ENCODE data around the gene PES1. TPM values are rescaled to one million over a fixed set of nuclear protein-coding genes. Genes with fewer than 3 reads are reported as not detected.
"Not testable (repeated sequence)": the region's sequence is repeated elsewhere in the genome, so short reads cannot be mapped to it uniquely, and the experiment has no call there.

PES1 gene
- total RNA-seq, 1 donor from 2014 or later, result 73.5 TPM

DNA sequence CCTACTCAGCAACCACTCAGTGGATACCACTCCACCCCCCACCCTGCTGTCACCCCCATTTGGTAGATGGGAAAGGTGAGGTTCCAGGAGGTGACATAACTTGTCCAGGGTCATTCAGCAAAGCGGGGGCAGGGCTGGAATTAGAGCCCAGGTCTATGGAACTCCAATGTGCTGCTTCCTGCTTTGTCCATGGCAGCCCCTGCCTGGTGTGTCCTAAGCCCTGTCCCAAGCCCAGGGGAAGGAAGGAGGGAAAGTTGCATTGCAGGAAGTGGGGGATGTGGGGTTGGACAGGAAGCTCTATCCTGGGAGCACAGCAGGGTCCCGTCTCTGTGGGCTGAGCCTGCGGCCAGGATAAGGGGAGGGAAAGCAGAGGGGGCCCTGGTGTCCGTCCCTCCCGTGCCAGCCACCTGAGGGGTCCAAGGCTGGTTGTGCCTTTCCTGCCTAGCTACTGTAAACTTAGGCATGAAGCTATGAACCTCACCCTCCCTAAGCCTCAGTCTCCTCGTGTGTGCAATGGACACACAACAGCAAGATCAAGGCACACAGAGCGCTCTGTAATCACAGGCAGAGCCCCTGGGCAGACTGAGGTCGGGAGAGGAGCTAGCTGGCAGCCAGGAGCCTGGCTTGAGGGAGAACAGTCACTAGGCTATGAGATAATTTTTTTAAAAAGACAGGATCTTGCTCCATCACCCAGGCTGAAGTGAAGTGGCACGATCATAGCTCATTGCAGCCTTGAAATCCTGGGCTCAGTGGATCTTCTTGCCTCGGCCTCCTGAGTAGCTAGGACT is 30.1 kb downstream of the PES1 start:
- H3K27me3 Mint-ChIP-seq (ENCODE audit: unreplicated experiment), result peaks cover 8% of the 10 kb centered on the region
- no peaks in the 10 kb centered on the region for H3K9me3 Mint-ChIP-seq (ENCODE audit: unreplicated experiment)
- peaks cover 6% of the 10 kb centered on the region for H3K4me1 Mint-ChIP-seq (ENCODE audit: unreplicated experiment)
- H3K36me3 Mint-ChIP-seq (ENCODE audit: unreplicated experiment), result no peaks in the 10 kb centered on the region
- TF ChIP-seq CTCF (IDR thresholded peaks at IDR 0.05), result no peak
- H3K4me3 Mint-ChIP-seq (ENCODE audit: unreplicated experiment), result no peak overlapping the region
- H3K27ac Mint-ChIP-seq (ENCODE audit: unreplicated experiment), result no peak overlapping the region
- no peak for DNase-seq (ENCODE audit: extremely low spot score, unreplicated experiment)

- H3K4me3 Mint-ChIP-seq (ENCODE audit: unreplicated experiment); H3K36me3 Mint-ChIP-seq (ENCODE audit: unreplicated experiment); DNase-seq (ENCODE audit: extremely low spot score, unreplicated experiment); H3K27ac Mint-ChIP-seq (ENCODE audit: unreplicated experiment); H3K4me1 Mint-ChIP-seq (ENCODE audit: unreplicated experiment); H3K9me3 Mint-ChIP-seq (ENCODE audit: unreplicated experiment); H3K27me3 Mint-ChIP-seq (ENCODE audit: unreplicated experiment): not testable (repeated sequence)
- peak; percentile 15 for TF ChIP-seq CTCF (IDR thresholded peaks at IDR 0.05)
Measured at GRCh38 chr22:30560643-30561202, 31.0 kb downstream of the PES1 start.

DNA sequence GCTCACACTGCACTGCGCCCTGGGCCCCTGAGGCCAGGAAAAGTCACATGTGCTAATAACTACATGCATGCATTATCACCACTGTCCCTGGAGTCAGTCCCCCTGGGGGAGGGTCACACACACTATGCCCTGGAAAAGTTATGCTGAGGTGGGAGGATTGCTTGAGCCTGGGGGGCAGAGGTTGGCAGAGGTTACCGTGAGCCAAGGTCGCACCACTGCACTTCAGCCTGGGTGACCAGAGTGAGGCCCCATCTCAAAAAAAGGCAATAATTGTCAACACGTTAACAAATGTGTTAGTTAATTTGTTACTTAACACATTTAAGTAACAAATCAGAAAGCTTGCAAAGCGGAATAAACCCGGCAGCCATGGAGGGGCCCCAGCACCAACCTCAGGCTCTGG is 31.8 kb downstream of the PES1 start:
- DNase-seq (ENCODE audit: extremely low spot score, unreplicated experiment), result no peak
- Mint-ChIP-seq H3K36me3 (ENCODE audit: unreplicated experiment) (no peaks in the 10 kb centered on the region), H3K27me3 (ENCODE audit: unreplicated experiment) (no peaks in the 10 kb centered on the region), H3K27ac (ENCODE audit: unreplicated experiment) (no peak overlapping the region), H3K9me3 (ENCODE audit: unreplicated experiment) (no peaks in the 10 kb centered on the region), H3K4me1 (ENCODE audit: unreplicated experiment) (peaks cover 6% of the 10 kb centered on the region), H3K4me3 (ENCODE audit: unreplicated experiment) (no peak overlapping the region)
- TF ChIP-seq CTCF (IDR thresholded peaks at IDR 0.05), result no peak

GRCh38 chr22:30557243-30557642 is 34.5 kb downstream of the PES1 start:
- no peak for TF ChIP-seq CTCF (IDR thresholded peaks at IDR 0.05)
- no peaks in the 10 kb centered on the region for H3K9me3 Mint-ChIP-seq (ENCODE audit: unreplicated experiment)
- no peaks in the 10 kb centered on the region for H3K36me3 Mint-ChIP-seq (ENCODE audit: unreplicated experiment)
- peaks cover 6% of the 10 kb centered on the region for H3K4me1 Mint-ChIP-seq (ENCODE audit: unreplicated experiment)
- H3K27me3 Mint-ChIP-seq (ENCODE audit: unreplicated experiment), result no peaks in the 10 kb centered on the region
- H3K4me3 Mint-ChIP-seq (ENCODE audit: unreplicated experiment), result no peak overlapping the region
- no peak overlapping the region for H3K27ac Mint-ChIP-seq (ENCODE audit: unreplicated experiment)
- no peak for DNase-seq (ENCODE audit: extremely low spot score, unreplicated experiment)

DNA sequence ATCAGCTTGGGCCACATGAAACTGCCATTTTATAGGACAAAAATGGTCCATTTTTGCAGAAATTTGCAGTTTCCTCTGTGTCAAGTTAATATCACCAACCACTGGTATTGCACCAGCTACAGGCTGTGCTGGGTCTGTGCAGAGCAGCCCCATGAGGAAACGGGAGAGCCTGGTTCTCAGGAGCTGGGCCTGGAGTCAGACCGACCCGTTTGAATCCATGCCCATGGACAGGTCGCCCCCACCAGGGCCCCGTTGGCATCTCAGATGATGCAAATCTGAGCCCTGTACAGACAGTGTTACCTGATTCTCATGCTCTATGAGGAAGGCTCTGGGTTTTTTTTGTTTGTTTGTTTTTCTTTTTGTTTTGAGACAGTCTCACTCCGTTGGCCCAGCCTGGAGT is 35.3 kb downstream of the PES1 start:
- H3K4me1 Mint-ChIP-seq (ENCODE audit: unreplicated experiment), result peaks cover 2% of the 10 kb centered on the region
- H3K36me3 Mint-ChIP-seq (ENCODE audit: unreplicated experiment), result no peaks in the 10 kb centered on the region
- H3K27ac Mint-ChIP-seq (ENCODE audit: unreplicated experiment), result no peak overlapping the region
- no peak overlapping the region for H3K4me3 Mint-ChIP-seq (ENCODE audit: unreplicated experiment)
- H3K27me3 Mint-ChIP-seq (ENCODE audit: unreplicated experiment), result no peaks in the 10 kb centered on the region
- no peak for TF ChIP-seq CTCF (IDR thresholded peaks at IDR 0.05)
- no peak for DNase-seq (ENCODE audit: extremely low spot score, unreplicated experiment)
- no peaks in the 10 kb centered on the region for H3K9me3 Mint-ChIP-seq (ENCODE audit: unreplicated experiment)

All from osteocyte (in vitro differentiated cells).